Activated naive CD8-positive, alpha-beta T cell treated with anti-CD3 and anti-CD28 coated beads, Interleukin-2, amount 50 U/mL, for 16 hours (primary cell): ENCODE results near the gene UNC5B.
"Not testable (repeated sequence)": the region's sequence is repeated elsewhere in the genome, so short reads cannot be mapped to it uniquely, and the experiment has no call there.

Experiments
- DNase-seq: peaks from one replicate; pipeline ENCODE4 v3.0.0-alpha.2; 2020; ENCODE audit warnings: low read depth, low spot score

UNC5B gene

DNA sequence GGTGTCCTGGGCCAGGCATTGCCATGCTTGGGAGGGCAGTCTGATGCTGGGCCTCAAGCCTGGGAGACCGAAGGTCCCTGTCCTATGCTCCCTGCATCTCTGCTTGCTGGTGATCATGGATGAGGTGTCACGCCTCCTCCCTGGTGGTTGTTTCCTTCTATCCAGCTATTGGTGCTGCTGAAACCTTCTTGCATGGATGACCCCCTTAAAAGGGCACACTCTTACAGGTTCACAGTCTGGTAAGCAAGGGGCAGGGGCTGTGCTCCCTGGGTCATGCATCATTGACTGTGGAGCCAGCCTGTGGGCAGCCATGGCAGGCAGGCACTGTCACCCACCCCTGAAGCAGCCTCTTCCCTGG, 69.9 kb downstream of the UNC5B start:
- no peak for DNase-seq

DNA sequence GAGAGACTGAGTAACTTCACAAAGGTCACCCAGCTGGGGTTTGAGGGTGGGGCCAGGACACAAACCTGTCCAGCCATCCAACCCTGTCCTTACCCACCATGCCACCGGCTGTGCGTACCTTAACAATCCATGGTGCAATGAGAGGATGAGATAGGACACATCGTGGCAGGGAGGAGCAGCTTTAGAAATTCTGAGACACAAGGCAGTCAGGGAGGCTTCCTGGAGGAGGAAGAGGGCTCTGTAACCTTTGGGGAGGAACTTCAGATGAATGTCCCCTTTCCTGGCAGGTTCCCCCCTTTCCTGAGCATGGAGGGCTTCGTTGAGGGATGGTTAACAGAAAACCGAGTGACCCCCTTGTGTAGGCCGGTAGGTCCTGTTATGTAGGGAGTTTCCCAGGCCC, 71.0 kb downstream of the UNC5B start:
- no peak for DNase-seq

DNA sequence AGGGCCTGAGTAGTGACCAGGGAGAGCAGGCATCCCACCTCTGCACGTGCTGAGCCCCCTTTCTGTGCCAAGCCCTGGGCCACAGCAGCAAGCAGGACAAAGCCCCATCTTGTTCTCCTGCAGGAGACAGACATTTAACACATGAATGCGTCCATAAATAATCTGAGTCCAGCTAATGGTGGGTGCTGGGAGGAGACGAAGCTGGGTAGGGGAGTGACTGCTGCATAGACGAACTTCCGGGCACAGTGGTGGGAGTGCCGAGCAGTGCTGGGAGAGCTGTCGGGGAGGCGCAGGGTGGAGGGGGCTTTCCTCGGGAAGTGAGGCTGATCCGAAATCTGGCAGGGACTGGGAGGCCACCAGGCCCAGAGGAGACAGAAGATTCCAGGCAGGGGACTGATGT, 71.5 kb downstream of the UNC5B start:
- no peak for DNase-seq

DNA sequence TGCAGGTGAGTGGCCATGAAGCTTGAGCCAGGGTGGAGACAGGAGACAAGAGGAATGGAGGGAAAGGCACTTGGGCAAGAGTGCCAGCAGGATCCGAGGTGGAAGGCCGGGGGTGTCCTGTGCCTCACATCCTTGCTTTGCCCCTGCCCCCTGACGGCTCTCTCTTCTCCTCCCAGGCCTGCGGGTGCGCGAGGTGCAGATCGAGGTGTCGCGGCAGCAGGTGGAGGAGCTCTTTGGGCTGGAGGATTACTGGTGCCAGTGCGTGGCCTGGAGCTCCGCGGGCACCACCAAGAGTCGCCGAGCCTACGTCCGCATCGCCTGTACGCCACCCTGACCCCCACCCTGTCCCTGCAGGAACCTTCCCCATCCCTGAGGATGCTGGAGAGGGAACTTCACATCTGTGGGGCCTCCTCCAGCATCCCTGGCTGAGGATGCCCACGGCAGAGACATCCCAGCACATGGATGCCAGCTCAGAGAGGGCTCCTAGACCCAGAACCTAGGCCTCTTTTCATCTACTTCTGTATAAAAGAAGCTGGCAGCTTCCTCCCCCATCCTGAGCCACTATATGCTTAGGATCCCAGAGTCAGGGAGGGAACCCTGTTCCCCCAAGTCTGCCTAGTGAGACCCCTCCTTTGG, 72.3 kb downstream of the UNC5B start:
- DNase-seq = no peak

DNA sequence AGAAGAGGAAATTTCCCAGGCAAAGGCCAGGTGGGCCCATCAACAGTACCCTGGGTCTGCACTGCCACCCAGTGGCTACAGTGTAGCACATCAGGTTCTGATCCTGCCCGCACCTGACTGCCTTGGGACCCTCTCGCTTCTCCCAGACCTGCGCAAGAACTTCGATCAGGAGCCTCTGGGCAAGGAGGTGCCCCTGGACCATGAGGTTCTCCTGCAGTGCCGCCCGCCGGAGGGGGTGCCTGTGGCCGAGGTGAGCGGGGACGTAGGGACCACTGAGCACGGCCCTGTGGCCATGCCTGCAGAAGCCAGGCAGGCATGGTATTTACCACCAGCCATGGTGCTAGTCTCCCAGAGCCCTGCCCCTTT, 72.8 kb downstream of the UNC5B start:
- no peak for DNase-seq

DNA sequence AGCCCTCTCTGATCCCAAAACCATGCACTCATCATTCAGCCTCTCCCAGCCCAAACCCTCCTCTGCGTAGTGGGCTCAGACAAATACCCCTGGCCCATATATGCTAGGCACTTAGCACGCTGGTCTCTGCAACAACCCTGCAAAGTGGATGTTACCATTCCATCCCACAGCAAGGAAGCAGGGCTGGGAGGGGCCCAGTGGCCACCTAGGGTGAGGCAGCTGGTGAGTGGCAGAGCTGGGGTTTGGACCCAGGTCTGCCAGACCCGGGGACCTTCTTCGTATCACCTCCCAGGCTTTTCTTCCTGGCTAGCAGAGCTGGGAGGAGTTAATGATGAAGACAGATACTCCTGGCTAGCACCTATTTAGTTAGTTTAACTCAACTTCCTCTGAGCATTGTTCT, 73.6 kb downstream of the UNC5B start:
- no peak for DNase-seq

DNA sequence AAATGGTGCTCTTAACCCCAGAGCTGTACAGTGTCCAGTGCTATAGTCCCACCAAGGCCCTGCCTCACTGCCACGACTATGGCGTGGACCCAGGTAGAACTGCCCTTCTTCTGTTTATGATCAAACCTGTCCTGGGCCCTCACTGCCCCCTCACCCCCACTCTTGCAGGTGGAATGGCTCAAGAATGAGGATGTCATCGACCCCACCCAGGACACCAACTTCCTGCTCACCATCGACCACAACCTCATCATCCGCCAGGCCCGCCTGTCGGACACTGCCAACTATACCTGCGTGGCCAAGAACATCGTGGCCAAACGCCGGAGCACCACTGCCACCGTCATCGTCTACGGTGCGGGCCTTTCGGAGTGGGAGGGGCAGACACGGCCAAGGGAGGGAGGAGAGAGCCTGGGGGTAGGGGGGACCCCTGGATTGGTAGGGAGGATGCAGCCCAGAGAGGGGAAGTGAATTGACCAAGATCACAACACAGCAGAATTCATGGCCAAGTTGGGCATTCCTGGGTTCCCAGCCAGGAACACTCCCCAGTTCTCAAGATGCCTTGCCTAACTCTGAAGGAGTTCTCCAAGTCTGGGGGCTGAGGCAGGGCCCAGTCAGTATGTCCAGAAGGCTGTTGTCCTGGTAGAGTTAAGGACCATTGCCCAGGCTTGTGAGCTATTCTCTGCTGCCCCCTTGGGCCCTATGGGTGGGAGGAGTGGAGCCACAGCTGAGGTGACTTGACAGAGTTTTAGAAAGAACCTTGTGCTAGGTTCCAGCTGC, 74.3 kb downstream of the UNC5B start:
- DNase-seq = no peak

DNA sequence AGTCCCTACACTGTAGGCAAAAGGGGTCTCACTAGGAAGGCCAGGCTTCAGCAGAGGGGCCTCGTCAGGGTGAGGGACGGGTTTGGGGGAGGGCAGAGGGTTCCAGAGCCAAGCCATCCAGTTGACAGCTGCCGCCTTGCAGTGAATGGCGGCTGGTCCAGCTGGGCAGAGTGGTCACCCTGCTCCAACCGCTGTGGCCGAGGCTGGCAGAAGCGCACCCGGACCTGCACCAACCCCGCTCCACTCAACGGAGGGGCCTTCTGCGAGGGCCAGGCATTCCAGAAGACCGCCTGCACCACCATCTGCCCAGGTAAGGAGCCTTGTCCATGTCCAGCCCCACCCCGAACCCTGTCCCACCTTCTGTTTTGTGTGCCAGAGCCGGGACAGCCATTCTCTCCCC, 75.1 kb downstream of the UNC5B start:
- no peak for DNase-seq

DNA sequence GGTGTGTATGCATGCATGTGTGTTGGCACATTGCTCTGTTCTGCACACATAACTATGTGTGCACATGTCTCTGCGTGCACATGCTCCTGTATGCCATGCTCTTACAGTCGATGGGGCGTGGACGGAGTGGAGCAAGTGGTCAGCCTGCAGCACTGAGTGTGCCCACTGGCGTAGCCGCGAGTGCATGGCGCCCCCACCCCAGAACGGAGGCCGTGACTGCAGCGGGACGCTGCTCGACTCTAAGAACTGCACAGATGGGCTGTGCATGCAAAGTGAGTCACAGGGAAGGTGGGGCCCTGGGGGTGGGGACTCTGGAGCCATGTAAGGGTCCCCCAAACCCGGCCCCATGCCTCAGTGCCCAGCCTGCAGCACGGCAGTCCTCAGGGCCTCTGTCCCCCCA, 76.1 kb downstream of the UNC5B start:
- no peak for DNase-seq

DNA sequence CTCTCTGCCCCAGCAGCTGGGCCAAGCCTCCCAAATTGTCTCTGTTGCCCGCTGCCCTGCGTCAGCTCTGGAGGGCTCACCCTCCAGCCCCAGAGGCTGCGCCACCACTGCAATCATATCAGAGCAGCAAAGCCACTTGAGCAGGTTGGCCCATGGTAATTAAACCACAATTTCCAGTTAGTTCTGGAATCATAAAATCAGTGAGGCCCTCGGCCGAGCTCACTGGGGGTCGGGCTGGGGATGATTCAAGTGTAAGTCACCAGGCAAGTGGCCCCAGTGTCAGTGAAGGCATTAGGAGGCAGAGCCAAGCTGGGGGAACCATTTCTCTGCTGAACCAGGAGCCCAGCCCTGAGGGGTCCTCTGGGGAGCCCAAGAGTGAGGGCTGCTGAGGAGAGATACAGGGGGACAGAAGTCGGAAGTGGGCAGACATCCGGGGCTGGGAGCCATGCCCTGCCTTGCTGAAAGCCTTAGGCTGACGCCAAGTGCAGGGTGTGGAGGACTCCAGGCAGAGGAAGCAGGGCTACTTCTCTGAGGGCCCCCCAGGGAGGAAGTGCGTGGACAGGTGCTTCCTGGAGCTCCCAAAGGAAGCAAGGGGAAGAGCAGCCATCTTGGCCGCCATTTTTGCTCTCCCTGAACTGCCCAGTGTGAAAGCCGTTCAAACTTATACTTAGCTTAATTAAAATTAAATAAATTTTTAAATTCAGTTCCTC, 77.2 kb downstream of the UNC5B start:
- DNase-seq = no peak

DNA sequence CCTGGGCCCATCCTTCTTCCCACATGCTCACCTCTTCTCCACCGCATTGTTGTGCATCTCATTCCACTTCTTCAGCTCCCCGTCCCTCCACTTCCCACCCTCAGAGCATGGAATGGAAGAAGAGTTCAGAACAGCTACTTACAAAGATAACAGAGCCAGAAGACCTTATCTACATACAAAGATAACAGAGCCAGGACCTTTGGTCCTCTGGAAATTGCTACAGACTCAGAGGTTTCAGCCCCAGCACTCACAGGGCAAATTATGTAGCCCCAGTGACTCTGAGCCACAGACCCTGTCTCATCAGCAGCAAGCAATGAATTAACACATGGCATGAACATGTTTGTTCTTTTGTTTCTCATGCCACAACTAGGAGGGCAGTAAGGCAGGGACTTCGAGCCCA, 78.0 kb downstream of the UNC5B start:
- no peak for DNase-seq

DNA sequence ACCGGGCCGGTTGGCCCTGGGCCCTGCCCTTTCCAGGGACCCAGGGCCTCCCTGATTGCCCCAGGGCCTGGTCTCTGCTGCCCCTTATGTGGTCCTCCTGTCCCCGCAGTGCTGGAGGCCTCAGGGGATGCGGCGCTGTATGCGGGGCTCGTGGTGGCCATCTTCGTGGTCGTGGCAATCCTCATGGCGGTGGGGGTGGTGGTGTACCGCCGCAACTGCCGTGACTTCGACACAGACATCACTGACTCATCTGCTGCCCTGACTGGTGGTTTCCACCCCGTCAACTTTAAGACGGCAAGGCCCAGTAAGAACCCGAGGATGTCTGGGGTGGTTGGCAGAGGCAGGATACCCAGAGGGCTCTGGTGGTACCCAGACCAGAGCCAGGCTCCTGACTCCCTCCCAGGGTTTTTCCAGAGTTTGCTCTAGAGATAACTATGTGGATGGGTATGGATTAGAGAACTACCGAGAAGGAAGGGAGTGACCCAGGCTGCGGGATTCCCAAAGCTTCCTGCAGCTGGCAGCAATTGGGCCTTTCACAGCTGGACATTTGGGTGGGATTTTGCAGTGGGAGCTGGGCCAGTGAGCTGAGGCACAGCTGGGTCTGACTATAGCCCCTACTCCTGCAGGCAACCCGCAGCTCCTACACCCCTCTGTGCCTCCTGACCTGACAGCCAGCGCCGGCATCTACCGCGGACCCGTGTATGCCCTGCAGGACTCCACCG, 78.6 kb downstream of the UNC5B start:
- DNase-seq = no peak

DNA sequence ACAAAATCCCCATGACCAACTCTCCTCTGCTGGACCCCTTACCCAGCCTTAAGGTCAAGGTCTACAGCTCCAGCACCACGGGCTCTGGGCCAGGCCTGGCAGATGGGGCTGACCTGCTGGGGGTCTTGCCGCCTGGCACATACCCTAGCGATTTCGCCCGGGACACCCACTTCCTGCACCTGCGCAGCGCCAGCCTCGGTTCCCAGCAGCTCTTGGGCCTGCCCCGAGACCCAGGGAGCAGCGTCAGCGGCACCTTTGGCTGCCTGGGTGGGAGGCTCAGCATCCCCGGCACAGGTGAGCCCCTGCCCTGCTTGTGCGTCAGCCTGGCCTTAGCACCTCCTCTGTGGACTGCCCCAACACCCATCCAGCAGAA, 79.1 kb downstream of the UNC5B start:
- no peak for DNase-seq

DNA sequence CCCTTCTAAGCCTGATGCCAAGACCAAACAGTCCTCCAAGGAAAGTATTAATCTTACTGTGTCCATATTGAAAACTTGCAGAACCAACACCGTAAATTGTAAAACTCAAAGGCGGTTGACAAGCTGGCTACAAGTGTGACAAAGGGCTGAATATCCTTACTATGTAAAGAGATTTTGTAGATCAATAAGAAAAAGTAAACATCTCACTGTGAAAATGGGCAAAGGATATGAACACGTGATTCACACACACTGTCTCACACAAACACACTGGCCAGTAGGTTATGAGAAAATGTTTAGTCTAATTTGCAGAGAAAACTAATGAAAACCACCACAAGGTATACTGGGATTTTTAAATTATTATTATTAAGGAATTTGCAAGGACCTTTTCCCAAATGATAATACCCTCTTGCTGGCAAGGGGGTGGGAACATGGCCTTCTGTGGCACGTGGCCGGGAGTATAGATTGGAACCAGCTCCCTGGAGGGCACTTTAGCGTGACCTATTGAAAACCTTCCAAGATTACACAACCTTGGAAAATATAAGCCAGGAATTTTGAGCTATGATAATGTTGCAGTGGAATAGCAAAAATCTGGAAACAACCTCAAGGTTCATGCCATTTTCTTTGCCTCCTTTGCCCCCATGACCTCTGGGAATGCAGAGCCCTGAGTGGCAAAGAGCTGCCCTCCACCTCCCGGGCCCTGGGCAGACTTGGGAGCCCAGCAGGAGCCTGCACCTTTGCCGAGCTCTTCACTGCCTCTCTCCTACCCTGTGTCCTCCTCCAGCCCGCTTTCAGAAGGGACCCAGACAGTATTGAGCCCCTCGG, 80.5 kb downstream of the UNC5B start:
- no peak for DNase-seq

DNA sequence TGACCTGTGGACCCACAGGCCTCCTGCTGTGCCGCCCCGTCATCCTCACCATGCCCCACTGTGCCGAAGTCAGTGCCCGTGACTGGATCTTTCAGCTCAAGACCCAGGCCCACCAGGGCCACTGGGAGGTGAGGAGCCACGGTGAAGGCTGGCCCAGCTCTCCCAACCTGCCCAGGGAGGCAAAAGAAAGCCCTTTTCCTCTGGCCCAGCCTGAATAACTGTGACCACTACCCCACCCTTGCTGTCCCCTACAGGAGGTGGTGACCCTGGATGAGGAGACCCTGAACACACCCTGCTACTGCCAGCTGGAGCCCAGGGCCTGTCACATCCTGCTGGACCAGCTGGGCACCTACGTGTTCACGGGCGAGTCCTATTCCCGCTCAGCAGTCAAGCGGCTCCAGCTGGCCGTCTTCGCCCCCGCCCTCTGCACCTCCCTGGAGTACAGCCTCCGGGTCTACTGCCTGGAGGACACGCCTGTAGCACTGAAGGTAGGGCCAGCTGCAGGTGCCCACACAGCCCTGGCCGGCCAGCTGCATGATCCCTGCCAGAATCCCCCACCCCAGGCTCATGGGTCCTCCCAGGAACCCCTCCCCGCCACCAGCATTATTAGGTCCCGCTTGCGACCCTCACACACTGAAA, 81.2 kb downstream of the UNC5B start:
- no peak for DNase-seq

DNA sequence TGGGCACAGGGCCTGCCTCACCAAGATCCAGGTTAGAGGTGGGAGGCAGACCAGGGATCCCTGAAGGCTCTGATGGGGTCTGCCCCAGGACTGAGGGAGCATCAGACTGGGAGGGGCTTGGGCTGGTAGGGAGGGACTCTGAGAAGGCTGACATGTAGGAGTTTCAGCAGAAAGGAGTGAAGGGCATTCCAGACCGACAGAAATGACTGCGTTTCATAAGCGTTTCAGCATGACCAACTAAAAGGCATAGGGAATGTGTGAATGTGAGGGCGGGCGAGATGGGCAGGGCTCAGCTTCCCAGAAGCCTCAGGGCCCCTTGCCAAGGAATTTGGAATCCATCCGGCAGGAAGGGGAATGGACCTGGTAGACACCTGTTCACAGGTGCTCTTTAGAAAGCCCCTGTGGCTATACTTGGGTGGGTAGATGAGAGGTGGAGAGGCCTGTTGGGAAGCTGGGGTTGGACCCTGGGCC, 81.8 kb downstream of the UNC5B start:
- no peak for DNase-seq

DNA sequence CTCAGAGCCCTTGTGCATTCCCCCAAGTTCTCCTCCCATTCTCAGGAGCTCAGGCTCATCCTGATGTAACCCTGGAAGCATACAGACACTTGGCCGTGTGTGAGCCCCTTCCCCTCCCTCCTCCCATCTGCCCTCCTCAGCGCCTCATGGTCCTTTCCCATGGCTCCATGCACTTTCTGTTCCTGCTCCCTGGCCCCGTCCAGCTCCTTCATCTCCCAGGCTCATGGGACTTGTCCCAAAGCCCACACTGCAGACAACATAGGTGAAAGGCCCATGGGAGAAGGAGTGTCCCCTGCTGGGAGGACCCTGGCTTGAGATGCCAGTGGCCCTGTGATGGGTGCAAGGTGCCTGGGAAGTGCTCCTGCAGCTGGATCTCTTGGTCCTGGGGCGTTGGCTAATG, 82.5 kb downstream of the UNC5B start:
- DNase-seq = no peak

DNA sequence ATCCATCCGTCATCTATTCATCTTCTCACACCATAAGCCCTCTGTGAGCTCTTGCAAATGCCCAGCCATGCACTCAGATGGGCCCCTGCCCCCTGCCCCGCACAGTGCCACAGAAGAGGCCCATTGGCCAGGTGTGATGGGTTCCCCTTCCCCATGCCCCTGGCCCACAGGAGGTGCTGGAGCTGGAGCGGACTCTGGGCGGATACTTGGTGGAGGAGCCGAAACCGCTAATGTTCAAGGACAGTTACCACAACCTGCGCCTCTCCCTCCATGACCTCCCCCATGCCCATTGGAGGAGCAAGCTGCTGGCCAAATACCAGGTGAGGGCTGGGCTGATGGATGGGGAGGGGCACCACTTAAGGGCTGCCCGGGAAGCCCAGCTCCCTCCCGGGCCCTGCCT, 83.3 kb downstream of the UNC5B start:
- DNase-seq = no peak

DNA sequence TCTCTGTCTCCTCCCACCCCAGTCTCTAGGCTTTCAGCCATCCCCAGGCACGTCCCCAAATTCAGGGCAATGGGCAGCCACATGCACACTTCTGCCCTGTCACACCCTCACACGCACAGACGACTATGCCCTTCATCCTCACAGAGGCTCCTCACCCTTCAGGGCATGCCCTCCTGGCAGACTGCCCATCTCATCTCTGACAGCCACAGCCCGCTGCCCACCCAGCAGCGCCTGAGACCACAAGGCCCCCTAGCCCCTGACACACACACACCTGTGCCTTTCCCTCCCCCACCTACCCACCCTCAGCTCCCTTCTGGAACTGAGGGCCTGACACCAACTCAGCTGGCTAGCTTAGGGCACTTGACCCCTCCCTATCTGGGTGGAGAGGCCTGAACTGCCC, 83.7 kb downstream of the UNC5B start:
- DNase-seq = no peak

DNA sequence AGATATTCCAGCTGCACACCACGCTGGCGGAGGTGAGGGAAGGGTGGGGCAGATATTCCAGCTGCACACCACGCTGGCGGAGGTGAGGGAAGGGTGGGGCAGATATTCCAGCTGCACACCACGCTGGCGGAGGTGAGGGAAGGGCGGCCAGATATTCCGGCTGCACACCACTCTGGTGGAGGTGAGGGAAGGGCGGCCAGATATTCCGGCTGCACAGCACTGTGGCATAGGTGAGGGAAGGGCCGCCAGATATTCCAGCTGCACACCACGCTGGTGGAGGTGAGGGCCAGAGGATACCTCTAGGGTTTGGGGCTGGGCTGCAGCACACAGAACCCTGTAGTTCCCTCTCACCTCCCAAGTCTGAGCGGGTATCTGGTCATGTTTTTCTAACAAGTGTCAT, 84.4 kb downstream of the UNC5B start:
- DNase-seq = not testable (repeated sequence)

DNA sequence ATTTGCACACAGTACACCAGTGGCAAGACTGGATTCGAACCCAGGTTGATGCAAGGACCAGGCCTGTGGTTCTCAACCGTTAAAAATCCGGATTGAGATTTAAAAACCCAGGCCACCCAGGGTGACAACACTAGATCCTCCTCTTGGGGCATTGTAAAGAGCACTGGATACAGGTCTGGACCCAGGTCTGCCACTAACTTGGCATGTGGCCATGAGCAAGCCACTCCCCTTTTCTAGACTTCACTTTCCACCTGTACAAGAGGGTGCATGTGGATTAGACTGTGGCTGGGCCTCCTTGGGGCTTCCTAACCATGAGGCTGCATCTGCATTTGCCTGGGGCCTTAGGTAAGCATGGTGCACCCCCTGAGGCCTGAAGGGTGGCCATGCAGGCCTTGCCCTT, 85.0 kb downstream of the UNC5B start:
- no peak for DNase-seq
